Keratinocyte (primary cell): ENCODE data around the gene NSF. TPM values are rescaled to one million over a fixed set of nuclear protein-coding genes. Genes with fewer than 3 reads are reported as not detected.

Experiments
- DNase-seq: peaks from one replicate; pipeline ENCODE4 v3.0.0-alpha.2; 2011; ENCODE audit warnings: low read depth, missing footprints, low spot score
- FAIRE-seq: peaks from 2 replicates; lab custom pipeline; 2011; peaks lifted over from hg19 to GRCh38; lab: Jason Lieb, UNC
- H2AFZ ChIP-seq: 2 replicates; pipeline ENCODE4 v1.6.0; 2012; ENCODE audit warnings: low read length, control low read depth, inconsistent platforms; ENCODE audit not compliant: control insufficient read depth
- H3K27ac ChIP-seq: 2 replicates; pipeline ENCODE4 v1.5.1; 2011; ENCODE audit warnings: low read length; ENCODE audit not compliant: control insufficient read depth, insufficient read depth
- H3K27me3 ChIP-seq: 3 replicates; pipeline ENCODE4 v1.6.0; 2011; ENCODE audit warnings: low read length; ENCODE audit not compliant: control insufficient read depth, insufficient read depth; ENCODE audit errors: extremely low read depth
- H3K36me3 ChIP-seq, 2 experiments: 2 replicates in 1 of 2; 3 replicates in 1 of 2; pipeline ENCODE4 v1.5.1; 2011; ENCODE audit warnings: low read length in 2 of 2, mild to moderate bottlenecking in 1 of 2; ENCODE audit not compliant: control insufficient read depth in 2 of 2, insufficient read depth in 2 of 2; ENCODE audit errors: extremely low read depth in 1 of 2
- H3K4me1 ChIP-seq: 3 replicates; pipeline ENCODE4 v1.5.1; 2011; ENCODE audit warnings: low read length; ENCODE audit not compliant: control insufficient read depth, insufficient read depth; ENCODE audit errors: extremely low read depth
- H3K4me2 ChIP-seq: 3 replicates; pipeline ENCODE4 v1.6.0; 2011; ENCODE audit warnings: low read depth, low read length; ENCODE audit not compliant: control insufficient read depth, insufficient read depth; ENCODE audit errors: extremely low read depth
- H3K4me3 ChIP-seq, 3 experiments: fragments of 200-600 bp in 1 of 3; sonication (generic) in 1 of 3; 2 replicates in 2 of 3; 3 replicates in 1 of 3; pipeline ENCODE4 v1.5.1; 2011 to 2016; ENCODE audit warnings: low read length in 3 of 3, mild to moderate bottlenecking in 3 of 3, control low read depth in 2 of 3, inconsistent platforms in 1 of 3, low read depth in 1 of 3, mixed read lengths in 1 of 3, mixed run types in 1 of 3, moderate library complexity in 1 of 3; ENCODE audit not compliant: control insufficient read depth in 2 of 3, insufficient read depth in 2 of 3; ENCODE audit errors: extremely low read depth in 1 of 3
- H3K79me2 ChIP-seq: 2 replicates; pipeline ENCODE4 v1.6.0; 2012; ENCODE audit warnings: low read length; ENCODE audit not compliant: control insufficient read depth, insufficient read depth
- H3K9ac ChIP-seq: 3 replicates; pipeline ENCODE4 v1.6.0; 2011; ENCODE audit warnings: low read length; ENCODE audit not compliant: control insufficient read depth, insufficient read depth; ENCODE audit errors: extremely low read depth
- H3K9me1 ChIP-seq: 3 replicates; pipeline ENCODE4 v1.6.0; 2011; ENCODE audit warnings: low read length; ENCODE audit not compliant: control insufficient read depth, insufficient read depth; ENCODE audit errors: extremely low read depth
- H3K9me3 ChIP-seq: 2 replicates; pipeline ENCODE4 v1.5.1; 2012; ENCODE audit warnings: low read depth, low read length; ENCODE audit not compliant: control insufficient read depth
- H4K20me1 ChIP-seq: 3 replicates; pipeline ENCODE4 v1.6.0; 2011; ENCODE audit warnings: low read length; ENCODE audit not compliant: control insufficient read depth, insufficient read depth; ENCODE audit errors: extremely low read depth
- CTCF ChIP-seq, 3 experiments: IDR thresholded peaks in 1 of 3; conservative IDR thresholded peaks in 1 of 3; optimal IDR thresholded peaks in 1 of 3; 2 replicates in 2 of 3; 3 replicates in 1 of 3; pipeline versions ENCODE3 to v1.5.1; 2011; ENCODE audit warnings: low read length in 3 of 3, mild to moderate bottlenecking in 3 of 3, moderate library complexity in 2 of 3, control low read depth in 1 of 3, inconsistent platforms in 1 of 3; ENCODE audit not compliant: insufficient read depth in 2 of 3; ENCODE audit errors: extremely low read depth in 1 of 3
- EZH2 ChIP-seq: IDR thresholded peaks from one replicate; pipeline ENCODE4 v1.6.1; 2012; ENCODE audit warnings: inconsistent platforms, mild to moderate bottlenecking, low read length, moderate library complexity
- dilution Hi-C: fragments of 300-500 bp; cut with MboI; formaldehyde crosslinking; loops from one replicate; pipeline ENCODE4 v1.7.0; 2020; ENCODE audit warnings: low sequenced_read_pairs; ENCODE audit not compliant: extremely low pct_ligation_motif_present
- polyA plus RNA-seq, 5 experiments: library from polyadenylated mRNA; depleted of rRNA in 3 of 5; stranded (reverse) in 3 of 5; stranded (forward) in 1 of 5; unstranded in 1 of 5; fragments of >200 nt; gene quantifications; 1 replicate in 1 of 5; 2 replicates in 3 of 5; 3 replicates in 1 of 5; pipeline versions ENCODE4 v1.2.1 to v1.2.3, GENCODE V29; 2011 to 2012; ENCODE audit warnings: missing spikeins in 2 of 5, low read depth in 1 of 5, low replicate concordance in 1 of 5

The NSF gene
- polyA plus RNA-seq, 1 donor (not counting 4 experiments of a cell fraction or from before 2014, with no cell fraction given): 32.3 TPM

DNA sequence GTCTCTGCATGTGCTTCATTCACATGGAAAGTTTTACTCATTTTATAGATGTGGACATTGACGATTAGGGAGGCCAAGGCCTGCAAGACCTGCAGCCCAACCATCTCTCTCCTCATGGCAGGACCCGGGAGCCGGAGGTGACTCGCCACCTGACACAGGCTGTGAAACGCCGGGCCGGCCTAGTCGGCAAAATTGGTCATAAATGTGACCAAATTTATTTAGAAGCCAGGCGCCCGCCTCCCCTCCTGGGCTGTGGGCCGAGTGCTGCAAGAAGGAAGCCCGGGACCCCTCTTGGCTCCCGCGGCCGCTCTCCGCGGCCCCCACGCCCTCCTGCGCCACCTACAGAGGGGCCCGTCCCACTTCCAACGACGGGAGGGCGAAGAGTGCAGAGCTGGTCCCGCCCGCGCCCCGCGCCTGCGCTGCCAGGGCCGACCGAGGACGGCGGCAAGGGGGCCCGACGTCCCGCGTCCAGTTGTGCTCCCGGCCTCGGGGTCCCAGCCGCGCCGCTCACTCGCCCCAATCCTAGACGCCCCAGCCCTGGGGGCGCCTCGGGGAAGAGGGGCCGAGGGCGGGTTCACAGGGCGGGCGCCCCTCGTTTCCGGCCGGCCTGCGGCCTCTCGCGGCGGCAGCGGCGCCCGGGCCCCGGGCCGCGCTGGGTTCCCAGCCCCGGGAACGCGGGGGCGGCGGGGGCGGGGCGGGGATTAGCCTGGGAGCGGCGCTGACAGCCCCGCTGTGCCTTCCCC, 180.5 kb downstream of the NSF start:
- Histone ChIP-seq H3K36me3 (no peaks in the 10 kb centered on the region), H3K9me3 (no peaks in the 10 kb centered on the region), H3K27ac (peak overlapping the region; percentile 40), H3K4me2 (peak overlapping the region; percentile 62), H3K27me3 (no peaks in the 10 kb centered on the region), H2AFZ (peak overlapping the region; percentile 26), H3K79me2 (no peaks in the 10 kb centered on the region), H3K9me1 (no peaks in the 10 kb centered on the region), H3K4me3 (peak overlapping the region in 2 of 3 experiments; percentile 38 to 42), H3K9ac (peak overlapping the region; percentile 67), H4K20me1 (no peaks in the 10 kb centered on the region), H3K4me1 (peaks cover 18% of the 10 kb centered on the region)
- dilution Hi-C loops: no loop called here
- TF ChIP-seq EZH2 (no peak), CTCF (optimal IDR thresholded peaks at IDR 0.05 in 1 of 3, IDR thresholded peaks at IDR 0.05 in 1 of 3, conservative IDR thresholded peaks at IDR 0.05 in 1 of 3; ENCODE audit: extremely low read depth in 1 of 3, insufficient read depth in 2 of 3, low read length in 3 of 3) (peak in 1 of 3 experiments; percentile 8)
- DNase-seq (no peak), FAIRE-seq (no peak)

- H3K27me3 ChIP-seq: no peaks in the 10 kb centered on the region
- FAIRE-seq (no peak), DNase-seq (no peak)
- peak overlapping the region; percentile 42 to 60 (median 44) for H3K4me3 ChIP-seq
- TF ChIP-seq EZH2 (no peak), CTCF (optimal IDR thresholded peaks at IDR 0.05 in 1 of 3, IDR thresholded peaks at IDR 0.05 in 1 of 3, conservative IDR thresholded peaks at IDR 0.05 in 1 of 3; ENCODE audit: extremely low read depth in 1 of 3, insufficient read depth in 2 of 3, low read length in 3 of 3) (no peak)
- peak overlapping the region; percentile 63 for H2AFZ ChIP-seq
- H3K9ac ChIP-seq: peak overlapping the region; percentile 67
- no peaks in the 10 kb centered on the region for H3K9me3 ChIP-seq
- dilution Hi-C loops: no loop called here
- peak overlapping the region; percentile 80 for H3K4me2 ChIP-seq
- H3K79me2 ChIP-seq: no peaks in the 10 kb centered on the region
- no peaks in the 10 kb centered on the region for H3K9me1 ChIP-seq
- peaks cover 18% of the 10 kb centered on the region for H3K4me1 ChIP-seq
- no peaks in the 10 kb centered on the region for H4K20me1 ChIP-seq
- H3K36me3 ChIP-seq: no peaks in the 10 kb centered on the region
- peak overlapping the region; percentile 14 for H3K27ac ChIP-seq
These were observed 181.3 kb downstream of the NSF start for GRCh38 chr17:46771561-46772474.
